K562 (cell line): Measurements from ENCODE around the gene SLC37A4.

Experiments
- BCL6 ChIP-seq: fragments of 250-450 bp; sonication (Bioruptor Pico); IDR thresholded peaks from 2 replicates; pipeline ENCODE4 v1.4.0; 2020
- CHD2 ChIP-seq: IDR thresholded peaks from 2 replicates; pipeline ENCODE4 v1.6.1; 2011; ENCODE audit warnings: low read depth, low read length
- POLR2A ChIP-seq: fragments of 450-650 bp; conservative IDR thresholded peaks from 2 replicates; pipeline ENCODE4 v1.6.1; 2016
- SP2 ChIP-seq: IDR thresholded peaks from 2 replicates; pipeline ENCODE4 v1.6.1; 2011; ENCODE audit warnings: mild to moderate bottlenecking, low read depth, low read length, moderate library complexity; ENCODE audit not compliant: poor library complexity, severe bottlenecking; ENCODE audit errors: extremely low read depth
- TAF1 ChIP-seq: IDR thresholded peaks from 2 replicates; pipeline ENCODE4 v1.6.1; 2011; ENCODE audit warnings: mild to moderate bottlenecking, low read length, moderate library complexity; ENCODE audit not compliant: insufficient read depth, control insufficient read depth, severe bottlenecking; ENCODE audit errors: extremely low read depth
- ZNF644 ChIP-seq: fragments of 200-800 bp; sonication (Bioruptor generic); IDR thresholded peaks from 2 replicates; pipeline ENCODE4 v1.6.1; 2016; ENCODE audit warnings: low read depth, missing genetic modification characterization, missing compliant biosample characterization
- TF ChIP-seq, protein P1 (sequence below), 3 experiments: IDR thresholded peaks in 2 of 3; conservative IDR thresholded peaks in 1 of 3; 2 replicates each; pipeline ENCODE4 v1.5.1; 2011 to 2012; ENCODE audit warnings: low read length in 3 of 3, mild to moderate bottlenecking in 3 of 3, control low read depth in 2 of 3, improper control_type of control experiment in 1 of 3, inconsistent platforms in 1 of 3, low read depth in 1 of 3, mixed read lengths in 1 of 3, moderate library complexity in 1 of 3; ENCODE audit not compliant: insufficient read depth in 2 of 3
- TF ChIP-seq, protein P2 (sequence below): sonication (generic); formaldehyde crosslinking; IDR thresholded peaks from 2 replicates; pipeline ENCODE4 v1.8.0; 2022; ENCODE audit warnings: mild to moderate bottlenecking, low read depth, missing genetic modification reagents
- TF ChIP-seq, protein P3 (sequence below): sonication (generic); formaldehyde crosslinking; IDR thresholded peaks from 2 replicates; pipeline ENCODE4 v1.8.0; 2023; ENCODE audit warnings: missing genetic modification reagents, mild to moderate bottlenecking, borderline replicate concordance

DNA sequence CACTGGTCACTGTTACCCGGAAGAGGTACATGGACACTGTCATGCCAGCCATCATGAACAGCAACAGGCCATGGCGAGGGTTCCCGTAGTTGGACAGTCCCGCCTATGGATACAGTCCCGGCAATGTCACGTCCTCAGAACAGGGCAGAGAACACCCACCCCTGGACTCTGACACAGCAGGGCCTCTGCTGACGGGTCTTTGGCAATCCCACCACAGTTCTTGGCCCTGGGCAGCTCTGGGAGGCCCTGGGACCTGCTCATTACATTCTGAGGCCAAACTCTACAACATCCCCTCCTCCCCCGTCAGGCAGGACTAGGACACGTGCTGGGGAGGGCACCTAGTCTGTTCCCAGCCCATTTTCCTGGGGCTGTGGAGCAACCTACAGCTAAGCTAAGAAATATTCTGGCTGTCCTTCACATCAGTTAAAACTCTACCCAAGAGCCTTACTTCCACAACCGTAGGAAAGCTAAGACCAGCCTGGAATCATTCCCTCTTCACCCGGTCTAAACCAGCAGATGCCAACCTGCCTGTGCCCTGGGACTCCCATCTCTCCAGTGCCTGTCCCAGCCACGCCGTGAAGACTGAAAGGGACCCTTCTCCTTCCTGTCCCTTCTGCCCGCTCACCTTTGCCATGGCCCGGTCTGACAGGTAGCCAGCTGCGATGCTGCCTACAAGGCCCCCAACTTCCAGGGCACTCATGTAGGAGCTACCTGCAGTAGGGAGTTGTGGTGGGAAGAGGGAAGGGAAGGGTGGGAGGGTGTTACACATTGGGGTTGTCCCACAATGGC lies 4.5 kb downstream of the SLC37A4 start:
- TF ChIP-seq CHD2 (no peak), BCL6 (CRISPR knock-in tag) (no peak), TAF1 (no peak), ZNF644 (tag) (no peak), POLR2A (no peak), SP2 (no peak)
- TF ChIP-seq, protein P1, sequence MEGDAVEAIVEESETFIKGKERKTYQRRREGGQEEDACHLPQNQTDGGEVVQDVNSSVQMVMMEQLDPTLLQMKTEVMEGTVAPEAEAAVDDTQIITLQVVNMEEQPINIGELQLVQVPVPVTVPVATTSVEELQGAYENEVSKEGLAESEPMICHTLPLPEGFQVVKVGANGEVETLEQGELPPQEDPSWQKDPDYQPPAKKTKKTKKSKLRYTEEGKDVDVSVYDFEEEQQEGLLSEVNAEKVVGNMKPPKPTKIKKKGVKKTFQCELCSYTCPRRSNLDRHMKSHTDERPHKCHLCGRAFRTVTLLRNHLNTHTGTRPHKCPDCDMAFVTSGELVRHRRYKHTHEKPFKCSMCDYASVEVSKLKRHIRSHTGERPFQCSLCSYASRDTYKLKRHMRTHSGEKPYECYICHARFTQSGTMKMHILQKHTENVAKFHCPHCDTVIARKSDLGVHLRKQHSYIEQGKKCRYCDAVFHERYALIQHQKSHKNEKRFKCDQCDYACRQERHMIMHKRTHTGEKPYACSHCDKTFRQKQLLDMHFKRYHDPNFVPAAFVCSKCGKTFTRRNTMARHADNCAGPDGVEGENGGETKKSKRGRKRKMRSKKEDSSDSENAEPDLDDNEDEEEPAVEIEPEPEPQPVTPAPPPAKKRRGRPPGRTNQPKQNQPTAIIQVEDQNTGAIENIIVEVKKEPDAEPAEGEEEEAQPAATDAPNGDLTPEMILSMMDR (IDR thresholded peaks at IDR 0.05 in 2 of 3, conservative IDR thresholded peaks at IDR 0.05 in 1 of 3; ENCODE audit: insufficient read depth in 2 of 3, low read depth in 1 of 3, low read length in 3 of 3): no peak
- TF ChIP-seq, protein P2, sequence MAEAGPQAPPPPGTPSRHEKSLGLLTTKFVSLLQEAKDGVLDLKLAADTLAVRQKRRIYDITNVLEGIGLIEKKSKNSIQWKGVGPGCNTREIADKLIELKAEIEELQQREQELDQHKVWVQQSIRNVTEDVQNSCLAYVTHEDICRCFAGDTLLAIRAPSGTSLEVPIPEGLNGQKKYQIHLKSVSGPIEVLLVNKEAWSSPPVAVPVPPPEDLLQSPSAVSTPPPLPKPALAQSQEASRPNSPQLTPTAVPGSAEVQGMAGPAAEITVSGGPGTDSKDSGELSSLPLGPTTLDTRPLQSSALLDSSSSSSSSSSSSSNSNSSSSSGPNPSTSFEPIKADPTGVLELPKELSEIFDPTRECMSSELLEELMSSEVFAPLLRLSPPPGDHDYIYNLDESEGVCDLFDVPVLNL (CRISPR knock-in tag): no peak
- TF ChIP-seq, protein P3, sequence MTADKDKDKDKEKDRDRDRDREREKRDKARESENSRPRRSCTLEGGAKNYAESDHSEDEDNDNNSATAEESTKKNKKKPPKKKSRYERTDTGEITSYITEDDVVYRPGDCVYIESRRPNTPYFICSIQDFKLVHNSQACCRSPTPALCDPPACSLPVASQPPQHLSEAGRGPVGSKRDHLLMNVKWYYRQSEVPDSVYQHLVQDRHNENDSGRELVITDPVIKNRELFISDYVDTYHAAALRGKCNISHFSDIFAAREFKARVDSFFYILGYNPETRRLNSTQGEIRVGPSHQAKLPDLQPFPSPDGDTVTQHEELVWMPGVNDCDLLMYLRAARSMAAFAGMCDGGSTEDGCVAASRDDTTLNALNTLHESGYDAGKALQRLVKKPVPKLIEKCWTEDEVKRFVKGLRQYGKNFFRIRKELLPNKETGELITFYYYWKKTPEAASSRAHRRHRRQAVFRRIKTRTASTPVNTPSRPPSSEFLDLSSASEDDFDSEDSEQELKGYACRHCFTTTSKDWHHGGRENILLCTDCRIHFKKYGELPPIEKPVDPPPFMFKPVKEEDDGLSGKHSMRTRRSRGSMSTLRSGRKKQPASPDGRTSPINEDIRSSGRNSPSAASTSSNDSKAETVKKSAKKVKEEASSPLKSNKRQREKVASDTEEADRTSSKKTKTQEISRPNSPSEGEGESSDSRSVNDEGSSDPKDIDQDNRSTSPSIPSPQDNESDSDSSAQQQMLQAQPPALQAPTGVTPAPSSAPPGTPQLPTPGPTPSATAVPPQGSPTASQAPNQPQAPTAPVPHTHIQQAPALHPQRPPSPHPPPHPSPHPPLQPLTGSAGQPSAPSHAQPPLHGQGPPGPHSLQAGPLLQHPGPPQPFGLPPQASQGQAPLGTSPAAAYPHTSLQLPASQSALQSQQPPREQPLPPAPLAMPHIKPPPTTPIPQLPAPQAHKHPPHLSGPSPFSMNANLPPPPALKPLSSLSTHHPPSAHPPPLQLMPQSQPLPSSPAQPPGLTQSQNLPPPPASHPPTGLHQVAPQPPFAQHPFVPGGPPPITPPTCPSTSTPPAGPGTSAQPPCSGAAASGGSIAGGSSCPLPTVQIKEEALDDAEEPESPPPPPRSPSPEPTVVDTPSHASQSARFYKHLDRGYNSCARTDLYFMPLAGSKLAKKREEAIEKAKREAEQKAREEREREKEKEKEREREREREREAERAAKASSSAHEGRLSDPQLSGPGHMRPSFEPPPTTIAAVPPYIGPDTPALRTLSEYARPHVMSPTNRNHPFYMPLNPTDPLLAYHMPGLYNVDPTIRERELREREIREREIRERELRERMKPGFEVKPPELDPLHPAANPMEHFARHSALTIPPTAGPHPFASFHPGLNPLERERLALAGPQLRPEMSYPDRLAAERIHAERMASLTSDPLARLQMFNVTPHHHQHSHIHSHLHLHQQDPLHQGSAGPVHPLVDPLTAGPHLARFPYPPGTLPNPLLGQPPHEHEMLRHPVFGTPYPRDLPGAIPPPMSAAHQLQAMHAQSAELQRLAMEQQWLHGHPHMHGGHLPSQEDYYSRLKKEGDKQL (CRISPR knock-in tag): no peak
